GM21528 (cell line): ENCODE measurements around the gene ZSCAN16.

ENCODE experiments used
- ATAC-seq: cut with Tn5 transposase; IDR thresholded peaks from one replicate; pipeline ENCODE4 v1.9.1; 2021; ENCODE audit warnings: mild to moderate bottlenecking, moderate library complexity; ENCODE audit not compliant: unreplicated experiment, low FRiP score

ZSCAN16 gene

GRCh38 chr6:28167068-28167467 lies 42.7 kb downstream of the ZSCAN16 start:
- no peak for ATAC-seq

GRCh38 chr6:28167926-28168325 lies 43.5 kb downstream of the ZSCAN16 start:
- ATAC-seq: no peak

- ATAC-seq: no peak
These were observed 46.9 kb downstream of the ZSCAN16 start for GRCh38 chr6:28171271-28171670.

GRCh38 chr6:28172006-28172405 lies 47.6 kb downstream of the ZSCAN16 start:
- ATAC-seq: no peak

GRCh38 chr6:28176373-28176772 lies 52.0 kb downstream of the ZSCAN16 start:
- ATAC-seq: no peak
